ENCODE data around the gene FMC1.
A peak's percentile ranks its signal among the peaks of the same experiment; 100 is the strongest.

FMC1 gene

DNA sequence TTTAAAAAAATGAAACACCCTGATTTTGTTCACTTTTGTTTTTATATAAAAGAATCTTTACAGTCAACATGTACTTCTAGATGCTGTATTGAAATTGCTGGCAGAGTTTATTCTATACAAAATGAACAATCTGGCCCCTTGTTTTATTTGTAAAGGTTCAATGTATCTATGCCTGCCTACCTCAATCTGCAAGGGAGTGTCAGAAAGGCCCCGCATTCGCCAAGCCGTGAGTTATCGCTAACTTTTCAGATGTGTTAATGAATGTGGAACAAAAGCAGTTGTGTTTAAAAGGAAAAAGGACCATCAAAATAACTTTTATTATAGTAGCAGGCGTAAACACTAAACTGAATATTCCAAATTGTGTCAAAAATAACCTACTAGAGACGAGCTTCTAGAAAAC is 33.1 kb downstream of the FMC1 start:
- DNase-seq (ENCODE audit: low read depth), result no peak

DNA sequence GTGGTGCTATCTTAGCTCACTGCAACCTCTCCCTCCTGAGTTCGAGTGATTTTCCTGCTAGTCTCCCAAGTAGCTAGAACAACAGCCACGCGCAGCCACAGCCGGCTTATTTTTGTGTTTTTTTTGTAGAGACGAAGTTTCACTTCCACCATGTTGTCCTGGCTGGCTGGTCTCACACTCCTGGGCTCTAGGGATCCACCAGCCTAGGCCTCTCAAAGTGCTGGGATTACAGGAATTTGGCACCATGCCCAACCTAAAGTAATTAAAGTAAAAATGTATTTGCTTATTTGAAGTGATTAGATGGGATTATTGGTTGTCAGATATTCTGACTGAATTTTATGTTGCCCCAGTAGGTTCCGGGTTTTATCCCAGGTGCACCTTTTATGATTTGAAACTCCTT is 41.3 kb downstream of the FMC1 start:
- DNase-seq (ENCODE audit: low read depth), result no peak

DNA sequence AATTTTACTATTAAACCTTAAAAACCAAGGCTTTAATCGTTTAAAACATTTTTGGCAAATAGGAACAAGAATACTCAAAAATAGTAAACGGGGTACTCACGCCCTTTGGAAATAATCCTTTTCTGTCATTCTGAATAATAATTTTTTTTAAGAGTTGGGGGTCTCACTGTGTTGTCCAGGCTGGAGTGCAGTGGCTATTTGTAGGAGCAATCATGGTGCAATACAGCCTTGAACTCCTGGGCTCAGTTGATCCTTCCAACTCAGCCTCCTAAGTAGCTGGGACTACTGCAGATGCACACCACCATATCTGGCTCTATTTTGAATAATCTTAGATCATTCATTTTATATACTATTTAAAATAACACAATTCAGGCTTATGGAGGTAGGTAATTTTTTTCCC is 43.5 kb downstream of the FMC1 start:
- DNase-seq (ENCODE audit: low read depth), result no peak

DNA sequence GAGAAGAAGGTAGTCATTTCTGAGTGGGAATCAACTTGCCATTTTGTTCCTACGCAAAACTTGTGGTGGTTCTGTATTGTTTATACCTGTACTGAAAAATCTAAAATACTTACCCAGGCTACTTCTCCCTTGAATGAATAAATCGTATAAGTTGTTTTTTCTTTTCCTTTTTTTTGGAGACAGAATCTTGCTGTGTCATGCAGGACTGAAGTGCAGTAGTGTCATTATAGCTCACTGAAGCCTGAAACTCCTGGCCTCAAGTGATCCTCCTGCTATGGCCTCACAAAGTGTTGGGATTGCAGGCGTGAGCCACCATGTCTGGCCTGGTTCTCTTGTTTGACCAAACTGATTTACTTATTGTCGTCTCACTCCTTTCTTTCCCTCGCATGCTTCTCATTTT is 46.5 kb downstream of the FMC1 start:
- no peak for DNase-seq (ENCODE audit: low read depth)

DNA sequence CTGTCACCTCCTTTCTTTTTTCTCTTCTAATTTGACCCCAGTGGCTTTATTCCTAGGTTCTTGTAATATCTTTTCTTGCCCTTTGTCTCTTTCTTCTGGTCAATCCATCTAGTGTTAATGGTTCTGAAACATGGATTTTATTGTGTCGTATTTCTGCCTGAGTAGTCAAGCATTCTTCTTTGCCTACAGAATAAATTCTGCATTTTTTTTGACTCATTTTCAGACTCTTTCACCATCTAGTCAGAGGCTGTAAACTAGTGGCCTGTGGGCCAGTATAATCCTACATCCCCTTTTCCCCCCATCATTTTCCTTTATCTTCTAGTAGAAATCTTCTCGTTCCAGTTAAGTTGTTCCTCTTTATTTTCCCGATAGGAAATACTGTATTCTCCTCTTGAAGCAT is 48.0 kb downstream of the FMC1 start:
- DNase-seq (ENCODE audit: low read depth), result peak; percentile 26

DNA sequence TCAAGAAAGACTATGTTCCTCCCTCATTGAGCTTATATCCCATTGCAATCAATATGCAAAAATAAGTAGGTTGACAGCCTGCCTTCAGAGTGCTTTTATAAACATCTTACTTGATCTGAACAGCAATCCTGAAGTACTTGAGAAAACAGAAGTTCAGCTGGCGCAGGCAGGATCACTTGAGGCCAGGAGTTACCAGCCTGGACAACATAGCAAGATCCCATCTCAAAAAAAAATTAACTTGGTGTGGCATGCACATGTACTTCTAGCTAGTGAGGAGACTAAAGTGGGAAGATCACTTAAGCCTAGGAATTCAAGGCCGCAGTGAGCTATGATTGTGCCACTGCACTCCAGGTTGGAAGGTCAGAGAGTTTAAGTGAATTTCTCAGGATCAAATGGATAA is 48.6 kb downstream of the FMC1 start:
- no peak for DNase-seq (ENCODE audit: low read depth)

DNA sequence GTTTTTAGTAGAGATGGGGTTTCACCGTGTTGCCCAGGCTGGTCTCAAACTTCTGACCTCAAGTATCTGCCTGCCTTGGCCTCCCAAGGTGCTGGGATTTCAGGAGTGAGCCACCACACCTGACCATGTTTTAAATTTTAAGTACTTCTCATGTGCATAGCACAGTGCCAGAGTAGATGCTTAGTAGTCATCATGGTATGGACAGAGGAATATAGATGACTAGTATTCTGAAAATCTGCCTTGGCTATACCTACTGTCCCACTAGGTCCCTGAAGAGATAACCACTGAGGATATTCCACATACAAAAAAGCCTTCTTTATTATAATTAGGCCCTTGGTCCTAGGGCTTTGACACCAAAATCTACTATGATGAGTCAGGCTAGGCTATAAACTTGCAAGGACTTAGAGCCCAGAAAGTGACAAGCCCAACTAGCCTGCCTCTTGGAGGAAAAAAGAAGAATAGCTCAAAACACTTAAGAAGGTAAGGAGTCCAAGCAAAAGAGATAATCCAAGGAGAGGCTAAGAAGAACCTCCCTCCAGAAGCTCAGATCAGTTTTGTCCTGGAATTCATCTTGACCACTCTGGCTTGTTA is 52.6 kb downstream of the FMC1 start:
- DNase-seq (ENCODE audit: low read depth), result peak; percentile 58

DNA sequence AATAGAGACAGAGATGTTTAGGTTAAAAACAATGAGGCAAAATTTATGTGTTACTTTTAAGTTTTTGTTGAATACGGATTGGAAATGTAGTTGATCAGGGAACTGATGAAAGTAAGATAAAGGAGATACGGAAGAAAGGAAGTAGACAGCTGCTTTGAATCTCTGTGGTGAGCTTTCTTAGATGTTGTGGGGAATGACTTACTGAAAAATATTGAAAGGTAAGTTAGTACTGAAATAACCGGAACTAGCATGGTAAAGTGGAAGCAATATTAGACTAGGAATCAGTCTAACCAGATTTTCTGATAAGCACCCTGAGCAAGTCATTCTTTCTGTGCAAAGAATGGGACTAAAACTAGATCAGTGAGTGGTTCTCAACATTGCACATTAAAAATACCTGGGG is 53.4 kb downstream of the FMC1 start:
- DNase-seq (ENCODE audit: low read depth), result no peak
